Natural killer cell (primary cell): ENCODE results near the gene CFAP97. TPM values are rescaled to one million over a fixed set of nuclear protein-coding genes. Genes with fewer than 3 reads are reported as not detected.

ENCODE experiments used
- ATAC-seq, 3 donors: fragments of 150-1000 bp in 2 of 3; fragments of 200-7000 bp in 1 of 3; cut with Tn5 transposase; 1 replicate in 1 of 3; 2 replicates in 2 of 3; pipeline ENCODE4 v1.10.0; 2021; ENCODE audit warnings: mild to moderate bottlenecking in 2 of 3, moderate library complexity in 2 of 3
- DNase-seq, 2 donors: peaks; one replicate each; pipeline versions ENCODE4 v3.0.0 to v3.0.0-alpha.2; 2013 to 2021; ENCODE audit warnings: mixed read lengths in 1 of 2
- H3K27ac ChIP-seq: one replicate; pipeline ENCODE4 v1.5.1; 2013; ENCODE audit warnings: mild to moderate bottlenecking, low read length
- H3K27me3 ChIP-seq: one replicate; pipeline ENCODE4 v1.6.1; 2013; ENCODE audit warnings: low read length; ENCODE audit not compliant: control insufficient read depth, insufficient read depth
- H3K36me3 ChIP-seq: one replicate; pipeline ENCODE4 v1.6.1; 2013; ENCODE audit warnings: low read length; ENCODE audit not compliant: control insufficient read depth, insufficient read depth
- H3K4me1 ChIP-seq: one replicate; pipeline ENCODE4 v1.6.1; 2013; ENCODE audit warnings: low read length; ENCODE audit not compliant: control insufficient read depth, insufficient read depth
- H3K4me3 ChIP-seq: one replicate; pipeline ENCODE4 v1.5.1; 2013; ENCODE audit warnings: low read length
- H3K9me3 ChIP-seq: one replicate; pipeline ENCODE4 v1.6.1; 2013; ENCODE audit warnings: low read length; ENCODE audit not compliant: control insufficient read depth, insufficient read depth
- H3K27ac Mint-ChIP-seq, 2 donors: one replicate each; pipeline ENCODE4 v1.8.0; 2022; ENCODE audit warnings: mild to moderate bottlenecking in 2 of 2, mixed read lengths in 2 of 2, moderate library complexity in 1 of 2
- H3K27me3 Mint-ChIP-seq, 2 donors: one replicate each; pipeline ENCODE4 v1.8.0; 2022; ENCODE audit warnings: low read depth in 2 of 2, mixed read lengths in 2 of 2
- H3K36me3 Mint-ChIP-seq: one replicate; pipeline ENCODE4 v1.8.0; 2022; ENCODE audit warnings: mixed read lengths
- H3K4me1 Mint-ChIP-seq, 2 donors: one replicate each; pipeline ENCODE4 v1.8.0; 2022; ENCODE audit warnings: mixed read lengths in 2 of 2
- H3K4me3 Mint-ChIP-seq: one replicate; pipeline ENCODE4 v1.8.0; 2022; ENCODE audit warnings: mild to moderate bottlenecking, moderate library complexity, mixed read lengths
- H3K9me3 Mint-ChIP-seq, 2 donors: one replicate each; pipeline ENCODE4 v1.8.0; 2022; ENCODE audit warnings: mixed read lengths in 2 of 2
- WGBS: methylation state at CpG from one replicate; pipeline ENCODE4 v1.1.7; 2013; ENCODE audit warnings: missing lambda C conversion rate; ENCODE audit not compliant: insufficient coverage; 5-methylcytosine and 5-hydroxymethylcytosine counted together
- intact Hi-C: fragments of 100-400 bp; cut with micrococcal nuclease; formaldehyde crosslinking; loops from one replicate; pipeline ENCODE4 v1.14.2; 2022
- total RNA-seq, 4 donors: library from RNA; stranded (reverse); fragments of 120-200 nt in 1 of 4; gene quantifications; one replicate each; pipeline versions ENCODE4 v1.2.3 to v1.2.4, GENCODE V29; 2013 to 2022
- TF ChIP-seq, protein P1 (sequence below): fragments of 200-600 bp; IDR thresholded peaks from one replicate; pipeline ENCODE4 v1.8.0; 2022; ENCODE audit warnings: antibody characterized with exemption

Gene CFAP97
- total RNA-seq, 3 donors from 2014 or later (not counting 1 experiment from before 2014, with no cell fraction given) = 25.7 to 30.5 (median 25.9) TPM

- H3K27me3 ChIP-seq = no peaks in the 10 kb centered on the region
- Mint-ChIP-seq H3K4me3 (no peak overlapping the region), H3K4me1 (peaks cover 0 to 13% of the 10 kb centered on the region in 2 donors), H3K36me3 (no peaks in the 10 kb centered on the region), H3K27ac (no peak overlapping the region), H3K9me3 (no peaks in the 10 kb centered on the region), H3K27me3 (no peaks in the 10 kb centered on the region)
- no peaks in the 10 kb centered on the region for H3K4me1 ChIP-seq
- intact Hi-C loops = no loop called here
- WGBS = 95% methylated on average over 3 of the region's 3 CpGs
- no peak overlapping the region for H3K4me3 ChIP-seq
- no peak overlapping the region for H3K27ac ChIP-seq
- ATAC-seq (no peak), DNase-seq (no peak)
- H3K9me3 ChIP-seq = no peaks in the 10 kb centered on the region
- no peaks in the 10 kb centered on the region for H3K36me3 ChIP-seq
- TF ChIP-seq, protein P1, sequence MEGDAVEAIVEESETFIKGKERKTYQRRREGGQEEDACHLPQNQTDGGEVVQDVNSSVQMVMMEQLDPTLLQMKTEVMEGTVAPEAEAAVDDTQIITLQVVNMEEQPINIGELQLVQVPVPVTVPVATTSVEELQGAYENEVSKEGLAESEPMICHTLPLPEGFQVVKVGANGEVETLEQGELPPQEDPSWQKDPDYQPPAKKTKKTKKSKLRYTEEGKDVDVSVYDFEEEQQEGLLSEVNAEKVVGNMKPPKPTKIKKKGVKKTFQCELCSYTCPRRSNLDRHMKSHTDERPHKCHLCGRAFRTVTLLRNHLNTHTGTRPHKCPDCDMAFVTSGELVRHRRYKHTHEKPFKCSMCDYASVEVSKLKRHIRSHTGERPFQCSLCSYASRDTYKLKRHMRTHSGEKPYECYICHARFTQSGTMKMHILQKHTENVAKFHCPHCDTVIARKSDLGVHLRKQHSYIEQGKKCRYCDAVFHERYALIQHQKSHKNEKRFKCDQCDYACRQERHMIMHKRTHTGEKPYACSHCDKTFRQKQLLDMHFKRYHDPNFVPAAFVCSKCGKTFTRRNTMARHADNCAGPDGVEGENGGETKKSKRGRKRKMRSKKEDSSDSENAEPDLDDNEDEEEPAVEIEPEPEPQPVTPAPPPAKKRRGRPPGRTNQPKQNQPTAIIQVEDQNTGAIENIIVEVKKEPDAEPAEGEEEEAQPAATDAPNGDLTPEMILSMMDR = no peak
These were observed 33.4 kb upstream of the CFAP97 start for GRCh38 chr4:185237175-185237574.

- DNase-seq = no peak
- Mint-ChIP-seq H3K9me3 (no peaks in the 10 kb centered on the region), H3K27me3 (no peaks in the 10 kb centered on the region), H3K4me3 (no peak overlapping the region), H3K27ac (no peak overlapping the region), H3K4me1 (peaks cover 0 to 13% of the 10 kb centered on the region in 2 donors), H3K36me3 (no peaks in the 10 kb centered on the region)
- no peaks in the 10 kb centered on the region for H3K4me1 ChIP-seq
- H3K9me3 ChIP-seq = no peaks in the 10 kb centered on the region
- H3K4me3 ChIP-seq = no peak overlapping the region
- no peak overlapping the region for H3K27ac ChIP-seq
- H3K27me3 ChIP-seq = no peaks in the 10 kb centered on the region
- 98% methylated on average over 6 of the region's 7 CpGs for WGBS
- ATAC-seq = no peak
- intact Hi-C loops = no loop called here
- TF ChIP-seq, protein P1 = no peak
- no peaks in the 10 kb centered on the region for H3K36me3 ChIP-seq
These were observed 32.2 kb upstream of the CFAP97 start for GRCh38 chr4:185235843-185236503.

DNA sequence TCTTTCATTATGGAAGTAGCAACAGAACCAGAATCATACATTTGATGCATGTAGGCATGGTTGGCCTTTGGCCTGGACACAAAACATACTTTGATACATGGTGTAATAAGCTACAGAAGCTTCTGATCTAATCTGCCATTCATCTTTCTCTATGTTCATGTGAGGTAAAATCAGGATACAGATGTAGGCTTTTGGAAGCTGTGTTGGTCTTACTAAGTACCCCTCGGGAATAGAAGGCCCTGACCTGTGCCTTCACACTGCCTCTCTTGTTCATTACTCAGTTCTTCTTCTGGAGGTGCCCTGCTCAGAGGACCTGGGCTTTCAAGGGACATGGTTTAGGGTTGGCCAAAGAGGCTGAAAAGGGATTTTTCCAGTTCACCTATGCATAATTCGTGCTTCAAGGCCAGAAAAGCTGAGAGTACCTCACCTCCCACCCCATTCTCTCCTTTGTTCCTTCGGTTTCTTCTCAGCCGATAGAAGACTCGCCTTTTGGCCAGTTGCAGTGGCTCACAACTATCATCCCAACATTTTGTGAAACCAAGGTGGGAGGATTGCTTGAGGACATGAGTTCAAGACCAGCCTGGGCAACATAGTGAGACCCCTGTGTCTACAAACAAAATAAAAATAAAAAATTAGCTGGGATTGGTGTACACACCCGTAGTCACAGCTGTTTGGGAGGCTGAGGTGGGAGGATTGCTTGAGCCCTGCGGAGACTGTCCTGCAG lies 31.5 kb upstream of the CFAP97 start:
- no peaks in the 10 kb centered on the region for H3K36me3 Mint-ChIP-seq
- no peak for DNase-seq

More for the DNA sequence above, 31.5 kb upstream of the CFAP97 start:
- no peak for ATAC-seq
- intact Hi-C loops = no loop called here
- Mint-ChIP-seq H3K27ac (no peak overlapping the region), H3K9me3 (no peaks in the 10 kb centered on the region), H3K4me1 (peaks cover 0 to 13% of the 10 kb centered on the region in 2 donors), H3K4me3 (no peak overlapping the region), H3K27me3 (no peaks in the 10 kb centered on the region)
- 88% methylated on average over 7 of the region's 7 CpGs for WGBS
- Histone ChIP-seq H3K4me1 (no peaks in the 10 kb centered on the region), H3K4me3 (no peak overlapping the region), H3K27me3 (no peaks in the 10 kb centered on the region), H3K36me3 (no peaks in the 10 kb centered on the region), H3K9me3 (no peaks in the 10 kb centered on the region), H3K27ac (no peak overlapping the region)
- TF ChIP-seq, protein P1 = no peak
